GM21367 (cell line): ENCODE measurements around the gene KHSRP.

ENCODE experiments used
- ATAC-seq: cut with Tn5 transposase; IDR thresholded peaks from one replicate; pipeline ENCODE4 v1.9.1; 2021; ENCODE audit not compliant: unreplicated experiment

Gene KHSRP

DNA sequence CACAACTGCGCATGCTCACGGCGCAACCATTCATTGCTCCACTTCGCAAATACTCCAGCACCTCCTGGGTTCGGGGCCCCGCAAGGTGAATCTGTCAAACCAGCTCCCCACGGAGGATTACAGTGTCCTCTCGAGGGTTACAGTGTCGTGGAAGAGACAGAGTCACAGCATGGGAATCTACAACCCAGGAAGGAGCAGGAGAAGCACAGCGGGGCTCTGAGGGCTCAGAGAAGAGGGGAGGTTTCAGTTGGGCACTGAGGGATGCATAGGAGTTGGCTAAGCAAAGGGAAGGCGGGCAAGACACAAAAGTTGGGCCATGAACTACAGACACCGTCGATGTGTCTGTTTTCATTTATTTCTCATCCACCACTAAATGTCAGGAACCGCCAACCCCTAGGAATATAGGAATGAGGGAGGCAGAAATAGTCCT lies 30.6 kb downstream of the KHSRP start:
- no peak for ATAC-seq

DNA sequence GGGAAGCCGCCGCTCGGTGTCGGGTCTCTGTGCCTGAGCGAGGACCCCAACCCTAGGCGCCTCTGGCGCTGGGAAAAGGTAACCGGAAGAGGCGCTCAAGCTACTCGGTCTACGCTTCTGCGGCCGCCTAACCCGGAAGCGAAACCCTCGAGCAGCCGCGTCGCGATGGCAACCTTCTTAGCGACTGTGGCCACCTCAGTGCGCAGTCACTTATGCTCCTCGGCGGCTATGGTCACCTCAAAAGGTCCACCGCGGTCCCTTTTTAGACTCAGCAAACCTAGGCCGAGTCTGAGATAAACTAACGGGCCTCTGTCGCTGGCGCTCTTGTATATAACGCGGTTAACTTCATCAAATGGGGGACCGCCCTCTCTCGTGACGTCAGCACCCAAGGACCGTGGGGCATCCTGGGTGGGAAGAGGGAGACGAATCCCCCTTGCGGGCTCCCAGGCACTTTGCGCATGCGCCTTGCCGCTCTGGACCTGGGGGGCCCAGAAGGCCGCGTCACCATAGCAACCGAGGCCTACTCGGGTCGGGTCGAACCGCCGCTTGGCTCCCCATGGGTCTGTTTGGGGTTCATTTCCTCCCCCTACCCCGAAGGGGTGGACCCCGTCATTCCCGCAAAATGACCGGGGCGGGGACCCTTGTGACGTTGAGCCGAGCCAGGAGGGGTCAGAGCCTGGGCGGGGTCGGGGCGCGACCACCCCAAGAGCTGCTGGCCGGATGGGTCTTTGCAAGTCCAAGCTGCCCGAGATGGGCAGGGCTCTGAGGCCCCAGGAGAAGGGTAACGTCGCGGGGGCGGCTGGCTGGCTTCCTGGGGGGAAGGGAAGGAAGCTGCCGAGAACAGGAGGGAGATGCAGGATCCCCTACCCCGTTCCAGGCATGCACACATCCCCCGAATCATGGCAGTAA lies 31.3 kb downstream of the KHSRP start, which contains the start of gene GTF2F1:
Gene GTF2F1, minus strand, starts transcription at position 91 of the 909 bp plus-strand sequence. CDS start 169 bp downstream, outside the sequence.
- ATAC-seq = peak; percentile 54

DNA sequence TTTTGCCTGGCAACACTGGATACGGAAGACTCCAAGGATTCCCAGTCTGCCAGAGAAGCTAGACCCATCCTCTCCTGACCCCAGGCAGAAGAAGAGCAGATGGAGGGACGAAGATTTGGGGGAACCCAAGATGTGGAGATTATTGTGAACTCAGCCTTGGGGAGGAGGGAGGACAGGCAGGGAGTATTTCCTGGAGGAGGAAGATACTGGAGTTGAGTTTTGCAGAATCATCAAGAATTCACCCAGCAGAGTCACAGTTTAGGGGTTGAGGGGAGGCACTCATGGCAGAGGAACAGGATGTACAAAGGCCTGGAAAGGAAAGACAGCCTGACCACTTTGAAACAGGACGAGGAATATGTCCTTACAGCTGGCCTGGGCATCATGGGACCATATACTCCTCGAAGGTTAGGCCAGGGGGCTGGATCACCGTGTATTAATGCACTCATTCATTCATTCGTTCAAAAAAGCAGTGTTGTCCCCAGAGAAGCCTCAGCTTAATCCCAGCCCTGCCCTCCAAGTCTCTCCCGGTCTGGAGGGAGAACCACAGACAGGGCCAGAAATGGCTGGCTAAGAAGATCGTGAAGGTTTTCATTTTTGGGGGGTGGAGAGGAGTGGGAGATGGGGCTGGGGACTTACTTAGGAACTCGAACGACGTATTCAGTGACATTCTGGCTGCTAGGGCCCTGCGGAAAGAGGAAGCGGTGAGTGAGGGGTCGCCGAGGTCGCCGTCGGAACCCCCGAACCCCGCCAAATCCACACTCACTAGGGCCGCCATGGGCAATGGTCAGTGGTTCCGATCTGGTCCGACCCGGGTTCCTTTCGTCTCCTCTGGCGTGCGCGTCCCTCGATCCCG lies 32.2 kb downstream of the KHSRP start:
- ATAC-seq = no peak

DNA sequence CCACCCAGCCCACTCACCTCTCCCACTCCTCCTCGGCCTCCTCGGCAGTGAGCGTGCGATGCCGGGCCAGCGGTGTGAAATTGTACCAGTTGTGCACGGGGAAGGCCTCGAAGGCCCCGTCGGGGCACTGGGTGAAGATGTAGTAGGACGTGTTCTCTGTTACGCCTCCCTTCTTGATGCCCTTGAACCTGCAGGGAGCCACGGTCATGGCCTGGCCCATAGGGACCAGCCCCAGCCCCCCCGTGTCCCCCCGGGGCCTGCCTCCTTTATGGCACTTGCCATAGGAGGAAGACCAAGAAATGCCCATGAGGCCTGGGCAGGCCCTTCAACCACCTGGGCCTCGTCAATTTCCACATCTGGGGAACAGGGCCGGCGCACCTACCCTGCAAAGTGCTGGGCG lies 37.2 kb downstream of the KHSRP start:
- ATAC-seq = no peak

DNA sequence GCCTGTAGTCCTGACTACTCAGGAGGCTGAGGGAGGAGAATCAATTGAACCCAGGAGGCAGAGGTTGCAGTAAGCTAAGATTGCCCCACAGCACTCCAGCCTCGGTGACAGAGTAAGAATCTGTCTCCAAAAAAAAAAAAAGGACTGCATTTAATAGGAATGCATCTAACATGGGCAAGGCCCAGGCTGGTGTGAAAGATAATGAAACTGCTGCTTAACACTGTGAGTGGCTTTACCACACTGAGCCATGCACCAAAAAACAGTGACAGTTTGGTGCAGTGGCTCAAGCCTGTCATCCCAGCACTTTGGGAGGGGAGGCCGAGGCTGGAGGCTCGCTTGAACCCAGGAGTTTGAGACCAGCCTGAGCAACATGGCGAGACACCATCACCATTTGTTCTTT lies 40.2 kb downstream of the KHSRP start:
- ATAC-seq = no peak

DNA sequence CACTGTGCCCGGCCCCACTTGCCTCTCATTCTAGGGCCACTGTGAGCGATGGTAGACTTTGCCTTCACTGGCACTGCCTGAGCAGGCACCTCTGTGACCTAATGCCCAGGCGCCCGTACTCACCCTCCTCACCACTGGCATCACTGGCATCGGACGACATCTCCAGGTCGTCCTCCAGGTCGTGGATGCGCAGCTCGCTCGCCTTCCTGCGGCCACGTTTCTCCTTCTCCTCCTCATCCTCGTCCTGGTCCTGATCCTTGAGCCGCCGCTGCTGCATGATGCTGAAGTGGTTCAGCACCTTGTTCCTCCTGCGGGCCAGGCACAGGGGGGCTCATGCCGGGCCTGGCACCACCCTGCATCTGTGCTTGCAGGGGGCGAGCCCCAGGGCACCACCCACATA lies 41.4 kb downstream of the KHSRP start:
- no peak for ATAC-seq

DNA sequence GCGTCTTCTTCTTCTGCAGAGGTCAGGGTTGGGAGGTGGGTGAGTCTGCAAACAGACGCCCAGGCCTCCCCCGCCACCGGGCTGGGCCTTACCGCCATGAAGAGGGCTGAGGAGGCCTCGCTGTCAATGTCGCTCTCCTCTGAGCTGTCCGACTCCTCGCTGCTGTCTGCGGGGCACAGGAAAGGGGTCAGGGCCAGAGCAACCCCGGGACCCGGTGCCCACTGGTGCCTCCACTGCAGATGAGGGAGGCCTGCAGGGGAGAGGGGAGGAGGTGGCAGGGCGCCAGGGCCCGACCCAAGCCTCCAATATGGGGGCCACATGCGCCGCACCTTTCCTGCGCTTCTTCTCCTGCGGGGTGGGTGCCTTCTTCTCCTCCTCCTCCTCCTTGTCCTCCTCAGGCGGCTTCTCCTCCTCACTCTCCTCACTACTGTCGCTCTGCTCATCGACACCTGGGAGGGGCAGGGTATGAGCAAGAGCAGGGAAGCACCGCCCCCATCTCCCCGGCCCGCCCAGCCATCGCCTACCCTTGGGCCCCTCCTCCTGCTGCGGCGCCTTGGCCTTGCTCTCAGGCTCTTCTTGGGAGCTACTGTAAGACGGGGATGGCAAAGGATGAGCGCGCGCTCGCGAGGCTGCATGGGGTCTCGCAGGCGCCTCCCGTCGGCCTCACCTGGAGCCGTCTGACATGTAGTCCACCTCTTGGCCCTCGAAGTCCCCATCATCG lies 43.4 kb downstream of the KHSRP start:
- ATAC-seq = no peak

DNA sequence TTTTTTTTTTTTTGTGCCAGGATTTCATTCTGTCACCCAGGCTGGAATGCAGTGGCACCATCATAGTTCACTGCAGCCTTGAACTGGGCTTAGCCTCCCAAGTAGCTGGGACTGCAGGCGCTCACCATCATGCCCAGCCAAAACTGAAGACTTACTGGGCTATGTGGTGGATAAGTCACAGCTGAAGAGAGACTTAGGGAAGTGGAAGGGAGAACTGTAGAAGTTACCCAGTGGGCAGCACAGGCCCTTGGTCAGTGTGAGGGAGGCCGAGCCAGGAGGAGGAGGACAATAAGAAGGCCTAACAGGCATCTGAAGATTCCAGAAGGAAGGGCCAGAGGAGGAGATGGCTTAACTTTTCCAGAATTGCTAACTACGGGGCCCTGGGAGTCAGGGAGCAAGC lies 44.9 kb downstream of the KHSRP start:
- no peak for ATAC-seq

DNA sequence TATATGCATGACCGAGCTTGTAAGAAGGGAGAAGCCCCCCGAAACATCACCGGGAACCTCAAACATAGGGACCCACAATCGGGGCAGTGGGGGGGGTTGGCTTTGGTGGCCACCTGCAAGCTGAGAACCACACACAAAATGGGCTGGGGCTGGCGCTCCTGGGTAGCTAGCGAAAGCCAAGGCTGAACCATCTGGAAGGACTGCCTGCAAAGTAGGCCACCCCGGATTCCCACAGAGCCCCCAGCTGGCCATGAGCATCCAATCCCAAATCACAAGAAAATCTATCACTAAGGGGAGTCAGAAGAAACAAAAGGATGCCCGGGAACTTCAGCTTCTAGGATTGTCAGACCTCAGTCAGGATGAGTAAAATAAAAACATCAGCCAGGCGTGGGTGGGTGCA lies 46.1 kb downstream of the KHSRP start:
- ATAC-seq = no peak

DNA sequence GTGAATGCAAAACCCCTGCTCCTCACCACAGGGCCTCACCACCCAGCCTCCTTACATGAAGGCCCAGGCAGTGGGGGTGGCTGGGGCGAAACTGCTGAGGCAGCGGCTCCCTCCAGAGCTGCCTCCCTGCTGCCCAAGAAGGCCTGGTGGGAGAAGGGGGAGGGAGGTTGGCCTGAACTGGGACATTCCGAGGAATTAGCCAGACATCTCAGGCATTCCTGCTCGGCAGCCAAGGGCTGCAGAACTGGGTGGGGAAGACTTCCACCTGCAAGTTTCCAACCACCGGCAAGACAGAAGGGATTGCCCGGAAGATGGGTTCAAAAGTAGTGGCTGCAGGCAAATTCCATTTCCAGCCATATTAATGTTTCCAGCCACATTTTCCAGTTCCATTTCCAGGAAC lies 46.6 kb downstream of the KHSRP start:
- ATAC-seq = no peak

DNA sequence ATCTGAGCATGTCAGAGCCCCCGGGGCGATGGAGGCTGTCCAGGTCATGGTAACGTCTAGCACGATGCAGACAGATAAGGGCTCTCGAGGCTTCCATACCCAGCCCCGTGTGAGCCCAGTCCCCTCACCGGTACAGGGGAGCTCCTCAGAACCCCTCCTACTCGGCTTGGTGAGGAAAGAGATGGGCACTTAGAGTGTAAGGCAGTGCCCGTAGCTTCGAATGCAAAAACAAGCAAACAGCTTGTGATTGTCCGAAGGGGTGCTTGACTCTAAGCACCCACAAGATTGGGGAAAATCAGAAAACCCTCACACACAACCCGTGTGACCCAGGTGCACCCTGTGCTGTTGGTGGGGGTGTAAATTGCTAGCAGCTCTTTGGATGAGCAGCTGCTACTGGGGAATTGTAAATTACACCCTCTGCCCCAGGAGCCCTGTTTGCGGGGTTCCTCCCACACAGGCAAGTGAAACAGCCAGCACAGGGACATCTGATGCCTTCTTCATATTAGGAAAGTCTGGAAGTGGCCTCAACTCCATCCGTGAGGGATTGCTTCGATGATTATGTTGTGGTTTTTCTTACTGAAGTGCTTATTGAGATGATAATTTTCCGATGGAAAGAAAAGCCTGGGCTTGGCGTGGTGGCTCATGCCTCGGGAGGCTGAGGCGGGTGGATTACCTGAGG lies 48.0 kb downstream of the KHSRP start:
- ATAC-seq = no peak

DNA sequence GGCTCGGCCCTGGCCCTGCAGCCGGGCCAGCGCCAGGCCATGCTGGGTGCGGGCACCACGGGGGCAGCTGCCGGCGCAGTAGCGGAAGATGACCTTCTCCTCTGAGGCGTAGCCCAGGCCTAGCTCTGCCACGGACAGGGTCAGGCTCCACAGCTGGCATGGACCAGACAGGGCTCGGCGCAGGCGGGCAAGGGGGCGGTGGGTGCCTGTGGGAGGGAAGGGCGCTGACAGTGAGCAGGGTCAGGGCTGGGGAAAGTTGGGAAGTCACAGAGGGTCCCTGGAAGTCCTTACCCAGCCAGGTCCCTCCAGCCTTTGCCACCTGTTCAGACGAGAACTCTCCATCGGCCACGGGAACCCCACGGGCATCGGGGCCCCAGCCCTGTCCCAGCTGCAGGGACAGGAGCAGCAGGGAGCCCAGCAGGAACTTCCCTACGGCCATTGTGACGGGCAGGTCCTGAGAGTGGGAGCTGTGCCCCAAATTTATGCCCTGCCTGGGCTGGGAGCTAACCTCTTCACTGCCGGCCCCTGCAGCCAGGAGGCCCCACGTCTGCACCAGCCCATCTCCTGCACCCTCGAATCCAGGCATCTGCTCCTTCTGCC lies 49.1 kb downstream of the KHSRP start, which contains the start of gene PSPN:
Gene PSPN, minus strand, starts transcription at position 523 of the 600 bp plus-strand sequence. Its CDS starts 84 bp downstream, at position 439.
- ATAC-seq = no peak

DNA sequence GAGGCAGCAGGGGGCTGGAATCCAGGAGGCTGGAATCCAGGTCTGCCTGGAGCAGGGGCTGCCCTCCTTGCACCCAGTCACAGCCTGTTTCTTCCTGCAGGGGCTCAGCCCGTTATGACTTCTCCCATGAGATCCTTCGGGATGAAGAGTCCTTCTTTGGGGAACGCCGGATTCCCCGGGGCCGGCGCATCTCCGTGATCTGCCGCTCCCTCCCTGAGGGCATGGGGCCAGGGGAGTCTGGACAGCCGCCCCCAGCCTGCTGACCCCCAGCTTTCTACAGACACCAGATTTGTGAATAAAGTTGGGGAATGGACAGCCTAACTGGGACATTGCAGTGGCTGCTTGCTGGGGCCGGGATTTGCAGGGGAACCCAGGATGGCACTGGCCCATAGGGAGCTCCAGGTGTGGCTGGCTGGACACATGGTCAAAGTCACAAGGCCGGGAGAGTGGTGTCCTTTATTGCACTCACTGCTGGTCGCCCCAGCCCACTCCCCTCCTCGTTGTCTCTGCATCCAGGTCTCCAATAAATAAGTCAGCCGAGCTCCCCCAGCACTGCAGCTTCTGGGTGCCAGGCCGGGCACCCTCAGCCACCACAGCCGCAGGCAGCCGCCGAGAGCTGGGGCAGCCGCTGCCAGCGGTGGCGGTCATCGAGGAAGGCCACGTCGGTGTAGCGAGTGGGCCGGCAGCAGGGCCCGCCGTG lies 49.8 kb downstream of the KHSRP start:
- no peak for ATAC-seq

DNA sequence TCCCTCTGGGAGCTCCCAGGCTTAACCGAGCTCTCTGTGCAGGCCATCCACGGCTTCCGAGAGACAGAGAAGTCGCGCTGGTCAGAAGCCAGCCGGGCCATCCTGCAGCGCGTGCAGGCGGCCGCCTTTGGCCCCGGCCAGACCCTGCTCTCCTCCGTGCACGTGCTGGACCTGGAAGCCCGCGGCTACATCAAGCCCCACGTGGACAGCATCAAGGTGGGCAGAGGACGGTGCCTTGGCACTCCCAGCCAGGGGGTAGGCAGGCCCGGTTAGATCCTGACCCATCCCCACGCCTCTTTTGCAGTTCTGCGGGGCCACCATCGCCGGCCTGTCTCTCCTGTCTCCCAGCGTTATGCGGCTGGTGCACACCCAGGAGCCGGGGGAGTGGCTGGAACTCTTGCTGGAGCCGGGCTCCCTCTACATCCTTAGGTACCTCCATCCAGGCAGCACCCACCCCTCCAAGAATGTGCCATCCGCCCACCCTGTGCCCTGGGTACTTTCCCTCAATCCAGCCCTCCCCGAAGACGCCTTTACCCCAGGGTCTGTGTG lies 50.4 kb downstream of the KHSRP start:
- ATAC-seq = no peak

DNA sequence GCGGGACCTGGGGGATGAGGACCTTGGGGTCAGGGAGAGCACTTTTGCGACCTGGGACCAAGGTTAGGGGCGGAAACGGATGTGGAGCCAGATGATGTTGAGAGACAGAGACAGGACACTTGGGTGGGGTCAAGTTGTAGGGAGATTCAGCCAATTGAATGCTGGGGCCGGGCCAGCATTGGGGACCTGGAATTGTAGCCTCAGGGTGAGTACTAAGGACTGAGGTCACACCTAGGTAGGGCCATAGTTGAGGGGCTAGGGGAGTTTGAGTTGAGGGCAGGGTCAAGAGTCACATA lies 50.9 kb downstream of the KHSRP start:
- ATAC-seq = no peak

DNA sequence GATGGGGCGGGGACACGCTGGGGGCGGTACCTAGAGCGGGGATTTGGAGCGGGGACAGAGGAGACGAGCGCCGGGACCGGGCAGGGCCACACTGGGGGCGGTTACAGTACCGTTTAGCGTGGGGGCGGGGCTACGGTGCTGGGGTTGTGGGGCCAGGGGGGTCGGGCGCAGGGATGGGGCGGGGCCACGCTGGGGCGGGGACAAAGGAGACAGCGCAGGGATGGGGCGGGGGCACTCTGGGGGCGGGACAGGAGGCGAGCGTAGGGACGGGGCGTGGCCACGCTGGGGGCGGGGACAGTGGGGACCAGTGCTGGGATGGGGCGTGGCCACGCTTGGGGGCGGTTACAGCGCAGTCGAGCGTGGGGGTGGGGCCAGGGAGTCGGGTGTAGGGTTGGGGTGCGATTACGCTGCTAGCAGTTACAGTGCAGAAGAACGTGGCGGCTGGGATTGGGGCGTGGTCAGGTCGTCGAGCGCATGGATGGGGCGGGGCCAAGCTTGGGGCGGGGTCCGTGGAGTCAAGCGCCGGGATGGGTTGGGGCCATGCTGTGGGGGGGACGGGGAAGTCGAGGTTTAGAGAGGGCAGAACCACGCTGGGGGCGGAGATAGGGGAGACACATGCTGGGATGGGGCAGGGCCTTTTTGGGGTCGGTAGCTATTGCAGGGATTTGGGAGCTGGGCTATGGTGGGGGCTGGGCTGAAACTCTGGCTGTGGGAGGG lies 51.4 kb downstream of the KHSRP start:
- ATAC-seq = peak; percentile 42

DNA sequence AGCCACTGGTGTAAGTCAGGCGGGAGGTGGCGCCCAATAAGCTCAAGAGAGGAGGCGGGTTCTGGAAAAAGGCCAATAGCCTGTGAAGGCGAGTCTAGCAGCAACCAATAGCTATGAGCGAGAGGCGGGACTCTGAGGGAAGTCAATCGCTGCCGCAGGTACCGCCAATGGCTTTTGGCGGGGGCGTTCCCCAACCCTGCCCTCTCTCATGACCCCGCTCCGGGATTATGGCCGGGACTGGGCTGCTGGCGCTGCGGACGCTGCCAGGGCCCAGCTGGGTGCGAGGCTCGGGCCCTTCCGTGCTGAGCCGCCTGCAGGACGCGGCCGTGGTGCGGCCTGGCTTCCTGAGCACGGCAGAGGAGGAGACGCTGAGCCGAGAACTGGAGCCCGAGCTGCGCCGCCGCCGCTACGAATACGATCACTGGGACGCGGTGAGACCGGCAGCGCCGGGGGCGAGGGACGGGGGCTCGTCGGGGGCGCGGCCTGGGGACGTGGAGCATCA lies 52.0 kb downstream of the KHSRP start, which contains the start of gene ALKBH7:
Gene ALKBH7, plus strand, starts transcription at position 201 of the 502 bp plus-strand sequence. Its CDS starts 27 bp downstream, at position 228.
- ATAC-seq = peak; percentile 57

DNA sequence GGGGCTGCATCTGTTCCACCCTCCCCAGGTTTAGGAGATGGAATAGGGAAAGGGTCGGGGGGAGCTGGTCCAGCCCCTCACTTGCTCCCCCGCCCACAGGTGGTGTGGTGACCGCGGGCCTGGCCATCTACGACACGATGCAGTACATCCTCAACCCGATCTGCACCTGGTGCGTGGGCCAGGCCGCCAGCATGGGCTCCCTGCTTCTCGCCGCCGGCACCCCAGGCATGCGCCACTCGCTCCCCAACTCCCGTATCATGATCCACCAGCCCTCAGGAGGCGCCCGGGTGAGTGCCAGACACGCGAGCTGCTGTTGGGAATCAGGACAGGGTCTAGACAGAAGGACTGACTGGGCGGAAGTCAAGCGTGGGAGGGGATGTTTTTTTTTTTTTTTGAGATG lies 60.3 kb downstream of the KHSRP start:
- no peak for ATAC-seq
